HG03097 (cell line): ENCODE data around the gene SMURF1.
"Not testable (repeated sequence)": the region's sequence is repeated elsewhere in the genome, so short reads cannot be mapped to it uniquely, and the experiment has no call there.

Source experiments
- ATAC-seq: cut with Tn5 transposase; IDR thresholded peaks from one replicate; pipeline ENCODE4 v1.9.1; 2021; ENCODE audit not compliant: unreplicated experiment, low FRiP score

The SMURF1 gene

GRCh38 chr7:99143853-99144672, at the start of gene SMURF1:
Gene SMURF1, minus strand, starts transcription at chr7:99144108. Its CDS starts 328 bp downstream, at chr7:99143780.
- peak; percentile 80 for ATAC-seq

GRCh38 chr7:99191869-99192596, 48.1 kb upstream of the SMURF1 start:
- peak; percentile 83 for ATAC-seq

- ATAC-seq = peak; percentile 56
Observed at GRCh38 chr7:99190359-99191009, 46.6 kb upstream of the SMURF1 start.

- no peak for ATAC-seq
Observed at GRCh38 chr7:99189222-99189621, 45.3 kb upstream of the SMURF1 start.

GRCh38 chr7:99188221-99188620, 44.3 kb upstream of the SMURF1 start:
- ATAC-seq = no peak

GRCh38 chr7:99184532-99185218, 40.8 kb upstream of the SMURF1 start:
- ATAC-seq = no peak

- no peak for ATAC-seq
Observed at GRCh38 chr7:99180067-99180650, 36.3 kb upstream of the SMURF1 start.

GRCh38 chr7:99177165-99177564, 33.3 kb upstream of the SMURF1 start:
- no peak for ATAC-seq

- no peak for ATAC-seq
Observed at GRCh38 chr7:99173787-99174186, 29.9 kb upstream of the SMURF1 start.

- ATAC-seq = no peak
Observed at GRCh38 chr7:99171731-99172130, 27.8 kb upstream of the SMURF1 start.

- no peak for ATAC-seq
Observed at GRCh38 chr7:99170730-99171074, 26.8 kb upstream of the SMURF1 start.

- ATAC-seq = no peak
Observed at GRCh38 chr7:99170065-99170729, 26.3 kb upstream of the SMURF1 start.

GRCh38 chr7:99167072-99167471, 23.2 kb upstream of the SMURF1 start:
- ATAC-seq = no peak

- no peak for ATAC-seq
Observed at GRCh38 chr7:99165816-99166215, 21.9 kb upstream of the SMURF1 start.

GRCh38 chr7:99163669-99164068, 19.8 kb upstream of the SMURF1 start:
- ATAC-seq = not testable (repeated sequence)

- ATAC-seq = no peak
Observed at GRCh38 chr7:99156649-99157048, 12.7 kb upstream of the SMURF1 start.

- ATAC-seq = no peak
Observed at GRCh38 chr7:99155211-99155610, 11.3 kb upstream of the SMURF1 start.

- ATAC-seq = no peak
Observed at GRCh38 chr7:99146979-99147378, 3.1 kb upstream of the SMURF1 start.

- peak; percentile 24 for ATAC-seq
Observed at GRCh38 chr7:99143521-99143852, 421 bp downstream of the SMURF1 start.
